ENCODE results near the gene ASB13.

Gene ASB13

GRCh38 chr10:5615316-5615715 is 51.1 kb downstream of the ASB13 start:
- in situ Hi-C loops (cut with HindIII; ENCODE audit: low pct_ligation_motif_present, low pct_unique_long_range_greater_than_20kb, low sequenced_read_pairs): no loop called here

GRCh38 chr10:5614155-5614721 is 52.2 kb downstream of the ASB13 start:
- DNase-seq: no peak
- in situ Hi-C loops (cut with HindIII; ENCODE audit: low pct_ligation_motif_present, low pct_unique_long_range_greater_than_20kb, low sequenced_read_pairs): no loop called here

More at GRCh38 chr10:5615316-5615715, 51.1 kb downstream of the ASB13 start:
- no peak for DNase-seq

- in situ Hi-C loops (cut with HindIII; ENCODE audit: low pct_ligation_motif_present, low pct_unique_long_range_greater_than_20kb, low sequenced_read_pairs): no loop called here
Measured at GRCh38 chr10:5613481-5614154, 52.8 kb downstream of the ASB13 start.

GRCh38 chr10:5611899-5612680 is 54.3 kb downstream of the ASB13 start:
- DNase-seq: no peak
- in situ Hi-C loops (cut with HindIII; ENCODE audit: low pct_ligation_motif_present, low pct_unique_long_range_greater_than_20kb, low sequenced_read_pairs): no loop called here

More at GRCh38 chr10:5613481-5614154, 52.8 kb downstream of the ASB13 start:
- no peak for DNase-seq

- in situ Hi-C loops (cut with HindIII; ENCODE audit: low pct_ligation_motif_present, low pct_unique_long_range_greater_than_20kb, low sequenced_read_pairs): no loop called here
- peak; percentile 33 for DNase-seq
Measured at GRCh38 chr10:5609952-5610616, 56.3 kb downstream of the ASB13 start.

- DNase-seq: no peak
- in situ Hi-C loops (cut with HindIII; ENCODE audit: low pct_ligation_motif_present, low pct_unique_long_range_greater_than_20kb, low sequenced_read_pairs): no loop called here
Measured at GRCh38 chr10:5608608-5609220, 57.7 kb downstream of the ASB13 start.

GRCh38 chr10:5607594-5607993 is 58.8 kb downstream of the ASB13 start:
- in situ Hi-C loops (cut with HindIII; ENCODE audit: low pct_ligation_motif_present, low pct_unique_long_range_greater_than_20kb, low sequenced_read_pairs): no loop called here
- DNase-seq: no peak

- no peak for DNase-seq
- in situ Hi-C loops (cut with HindIII; ENCODE audit: low pct_ligation_motif_present, low pct_unique_long_range_greater_than_20kb, low sequenced_read_pairs): no loop called here
Measured at GRCh38 chr10:5606864-5607263, 59.5 kb downstream of the ASB13 start.

- no peak for DNase-seq
- in situ Hi-C loops (cut with HindIII; ENCODE audit: low pct_ligation_motif_present, low pct_unique_long_range_greater_than_20kb, low sequenced_read_pairs): no loop called here
Measured at GRCh38 chr10:5606321-5606720, 60.1 kb downstream of the ASB13 start.

- DNase-seq: no peak
- in situ Hi-C loops (cut with HindIII; ENCODE audit: low pct_ligation_motif_present, low pct_unique_long_range_greater_than_20kb, low sequenced_read_pairs): no loop called here
Measured at GRCh38 chr10:5604961-5605360, 61.4 kb downstream of the ASB13 start.

- in situ Hi-C loops (cut with HindIII; ENCODE audit: low pct_ligation_motif_present, low pct_unique_long_range_greater_than_20kb, low sequenced_read_pairs): no loop called here
- DNase-seq: no peak
Measured at GRCh38 chr10:5604236-5604925, 62.0 kb downstream of the ASB13 start.

- in situ Hi-C loops (cut with HindIII; ENCODE audit: low pct_ligation_motif_present, low pct_unique_long_range_greater_than_20kb, low sequenced_read_pairs): no loop called here
- DNase-seq: no peak
Measured at GRCh38 chr10:5603848-5604170, 62.6 kb downstream of the ASB13 start.

- DNase-seq: no peak
- in situ Hi-C loops (cut with HindIII; ENCODE audit: low pct_ligation_motif_present, low pct_unique_long_range_greater_than_20kb, low sequenced_read_pairs): no loop called here
Measured at GRCh38 chr10:5603091-5603847, 63.1 kb downstream of the ASB13 start.

- DNase-seq: no peak
- in situ Hi-C loops (cut with HindIII; ENCODE audit: low pct_ligation_motif_present, low pct_unique_long_range_greater_than_20kb, low sequenced_read_pairs): no loop called here
Measured at GRCh38 chr10:5601826-5602495, 64.4 kb downstream of the ASB13 start.

- in situ Hi-C loops (cut with HindIII; ENCODE audit: low pct_ligation_motif_present, low pct_unique_long_range_greater_than_20kb, low sequenced_read_pairs): no loop called here
Measured at GRCh38 chr10:5600908-5601307, 65.5 kb downstream of the ASB13 start.

GRCh38 chr10:5599613-5600520 is 66.5 kb downstream of the ASB13 start:
- in situ Hi-C loops (cut with HindIII; ENCODE audit: low pct_ligation_motif_present, low pct_unique_long_range_greater_than_20kb, low sequenced_read_pairs): no loop called here
- no peak for DNase-seq

More at GRCh38 chr10:5600908-5601307, 65.5 kb downstream of the ASB13 start:
- no peak for DNase-seq
